ENCODE results near the gene RNPEPL1.

RNPEPL1 gene

DNA sequence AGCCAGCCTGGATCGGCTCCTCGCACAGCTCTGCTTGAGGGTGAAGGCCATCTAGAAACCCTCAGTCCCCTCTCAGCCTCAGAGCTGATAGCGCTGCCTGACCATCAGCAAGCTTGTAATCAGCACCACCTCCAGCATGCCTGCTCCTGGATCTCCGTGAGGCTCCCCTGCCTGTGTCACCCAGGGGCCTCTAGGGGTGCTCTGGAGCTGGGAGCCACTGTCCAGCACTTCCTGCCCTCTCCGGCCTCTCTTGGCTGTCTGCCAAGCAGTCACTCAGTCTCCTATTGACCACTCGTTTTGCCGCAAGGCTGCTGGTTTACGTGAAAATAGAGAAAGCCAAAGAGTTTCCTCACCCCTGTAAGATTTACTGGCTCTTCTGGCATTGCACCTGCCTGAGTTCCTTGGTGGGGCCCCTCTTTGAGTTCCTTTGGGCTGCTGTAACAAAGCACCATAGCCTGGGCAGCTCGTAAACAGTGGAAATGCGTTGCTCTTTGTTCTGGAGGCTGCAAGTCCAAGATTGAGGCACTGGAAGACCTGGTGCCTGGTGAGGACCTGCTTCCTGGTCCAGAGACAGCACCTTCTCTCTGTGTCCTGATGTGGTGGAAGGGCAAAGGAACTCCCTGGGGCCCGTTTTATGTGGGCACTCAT, 36.1 kb downstream of the RNPEPL1 start:
- Mint-ChIP-seq H3K9me3 (no peaks in the 10 kb centered on the region), H3K27me3 (ENCODE audit: low read depth) (peaks cover 4% of the 10 kb centered on the region), H3K4me1 (peaks cover 8% of the 10 kb centered on the region), H3K27ac (no peak overlapping the region), H3K36me3 (ENCODE audit: low read depth) (peaks cover 6% of the 10 kb centered on the region), H3K4me3 (no peak overlapping the region)
- TF ChIP-seq, protein P1, sequence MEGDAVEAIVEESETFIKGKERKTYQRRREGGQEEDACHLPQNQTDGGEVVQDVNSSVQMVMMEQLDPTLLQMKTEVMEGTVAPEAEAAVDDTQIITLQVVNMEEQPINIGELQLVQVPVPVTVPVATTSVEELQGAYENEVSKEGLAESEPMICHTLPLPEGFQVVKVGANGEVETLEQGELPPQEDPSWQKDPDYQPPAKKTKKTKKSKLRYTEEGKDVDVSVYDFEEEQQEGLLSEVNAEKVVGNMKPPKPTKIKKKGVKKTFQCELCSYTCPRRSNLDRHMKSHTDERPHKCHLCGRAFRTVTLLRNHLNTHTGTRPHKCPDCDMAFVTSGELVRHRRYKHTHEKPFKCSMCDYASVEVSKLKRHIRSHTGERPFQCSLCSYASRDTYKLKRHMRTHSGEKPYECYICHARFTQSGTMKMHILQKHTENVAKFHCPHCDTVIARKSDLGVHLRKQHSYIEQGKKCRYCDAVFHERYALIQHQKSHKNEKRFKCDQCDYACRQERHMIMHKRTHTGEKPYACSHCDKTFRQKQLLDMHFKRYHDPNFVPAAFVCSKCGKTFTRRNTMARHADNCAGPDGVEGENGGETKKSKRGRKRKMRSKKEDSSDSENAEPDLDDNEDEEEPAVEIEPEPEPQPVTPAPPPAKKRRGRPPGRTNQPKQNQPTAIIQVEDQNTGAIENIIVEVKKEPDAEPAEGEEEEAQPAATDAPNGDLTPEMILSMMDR (IDR thresholded peaks at IDR 0.05; ENCODE audit: unreplicated experiment in 3 of 3) = peak; percentile 44 to 68 (median 46)

DNA sequence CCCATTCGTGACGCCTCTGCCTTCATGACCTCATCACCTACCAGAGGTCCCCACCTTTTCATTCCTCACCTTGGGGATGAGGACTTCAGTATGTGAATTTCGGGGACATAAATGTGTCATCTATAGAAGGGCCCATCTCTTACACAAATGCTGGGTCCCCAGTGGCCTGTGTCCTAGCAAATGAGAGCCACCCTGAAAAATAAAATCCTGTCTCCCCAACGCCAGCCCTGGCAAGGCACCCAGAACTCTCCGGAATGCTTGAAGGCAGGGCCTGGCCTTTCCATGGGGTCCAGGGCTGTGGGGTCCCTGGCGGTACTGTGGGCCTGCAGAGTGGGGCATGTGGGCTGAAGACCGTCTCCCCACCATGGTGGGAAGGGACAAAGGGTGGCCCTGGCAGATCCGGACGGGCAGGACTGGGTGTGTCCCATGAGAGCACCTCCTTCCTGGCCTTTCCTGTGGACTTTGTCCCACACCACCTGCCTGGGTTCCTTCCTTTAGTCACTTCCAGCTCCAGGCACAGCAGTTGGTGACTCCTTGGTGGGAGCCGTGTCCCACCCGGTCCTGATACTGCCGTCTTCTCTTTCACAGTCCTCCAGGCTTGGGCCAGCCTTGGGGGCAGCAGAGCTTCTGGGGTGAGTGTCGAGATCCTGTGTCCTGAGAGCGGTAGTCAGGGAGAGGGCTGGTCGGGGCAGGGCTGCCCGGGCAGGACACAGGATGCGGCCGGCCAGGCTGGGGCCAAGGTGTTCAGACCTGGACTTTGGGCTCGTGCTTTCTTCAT, 36.8 kb downstream of the RNPEPL1 start:
- TF ChIP-seq, protein P1 (IDR thresholded peaks at IDR 0.05; ENCODE audit: unreplicated experiment in 3 of 3) = no peak
- Mint-ChIP-seq H3K4me3 (no peak overlapping the region), H3K9me3 (no peaks in the 10 kb centered on the region), H3K27ac (no peak overlapping the region), H3K4me1 (peaks cover 8% of the 10 kb centered on the region), H3K36me3 (ENCODE audit: low read depth) (peaks cover under 1% of the 10 kb centered on the region), H3K27me3 (ENCODE audit: low read depth) (peaks cover 4% of the 10 kb centered on the region)

DNA sequence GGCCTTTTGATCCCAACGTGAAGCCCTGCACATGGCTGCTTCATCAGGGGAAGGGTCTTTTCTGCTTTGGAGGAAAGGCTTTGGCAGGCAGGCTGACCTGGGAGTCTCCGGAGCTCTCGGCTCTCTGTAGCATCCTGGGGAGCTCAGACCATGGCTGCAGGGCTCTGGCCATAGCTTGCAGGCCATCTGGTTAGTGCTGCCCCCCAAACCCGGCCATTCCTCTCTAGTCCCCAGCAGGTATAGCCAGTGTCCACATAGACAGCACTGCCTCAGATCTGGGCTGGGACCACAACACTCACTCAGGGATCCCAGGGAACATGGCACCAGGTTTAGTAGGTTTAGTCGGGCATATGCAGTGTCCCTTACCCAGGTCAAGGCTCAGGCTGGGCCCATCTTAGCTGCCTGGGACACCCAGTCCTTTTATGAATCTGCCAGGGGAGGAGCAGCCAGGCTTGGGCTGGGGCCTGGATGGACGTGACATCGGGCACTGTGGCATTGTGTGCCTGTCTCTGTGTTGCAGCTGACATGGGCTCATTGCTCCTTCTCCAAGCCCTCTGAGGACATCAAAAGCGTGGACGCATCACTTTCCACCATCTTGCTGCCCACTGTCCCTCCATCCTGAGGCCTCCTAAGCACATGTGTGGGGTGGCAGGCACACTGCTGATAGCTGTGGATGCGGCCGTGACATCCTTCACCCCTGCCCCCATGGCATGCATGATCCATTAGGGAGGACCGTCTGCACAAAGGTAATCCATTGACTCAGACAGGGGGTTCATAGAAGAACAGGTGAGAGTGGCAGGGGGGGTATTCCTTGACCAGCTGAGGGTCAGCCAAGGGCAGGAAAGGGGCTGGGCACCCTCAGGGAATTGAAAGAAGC, 37.8 kb downstream of the RNPEPL1 start:
- no peak overlapping the region for H3K27ac Mint-ChIP-seq
- H3K36me3 Mint-ChIP-seq (ENCODE audit: low read depth) = peaks cover under 1% of the 10 kb centered on the region
- H3K27me3 Mint-ChIP-seq (ENCODE audit: low read depth) = peaks cover 4% of the 10 kb centered on the region
- no peak overlapping the region for H3K4me3 Mint-ChIP-seq
- peaks cover 8% of the 10 kb centered on the region for H3K4me1 Mint-ChIP-seq
- H3K9me3 Mint-ChIP-seq = no peaks in the 10 kb centered on the region
- TF ChIP-seq, protein P1 (IDR thresholded peaks at IDR 0.05; ENCODE audit: unreplicated experiment in 3 of 3) = no peak

DNA sequence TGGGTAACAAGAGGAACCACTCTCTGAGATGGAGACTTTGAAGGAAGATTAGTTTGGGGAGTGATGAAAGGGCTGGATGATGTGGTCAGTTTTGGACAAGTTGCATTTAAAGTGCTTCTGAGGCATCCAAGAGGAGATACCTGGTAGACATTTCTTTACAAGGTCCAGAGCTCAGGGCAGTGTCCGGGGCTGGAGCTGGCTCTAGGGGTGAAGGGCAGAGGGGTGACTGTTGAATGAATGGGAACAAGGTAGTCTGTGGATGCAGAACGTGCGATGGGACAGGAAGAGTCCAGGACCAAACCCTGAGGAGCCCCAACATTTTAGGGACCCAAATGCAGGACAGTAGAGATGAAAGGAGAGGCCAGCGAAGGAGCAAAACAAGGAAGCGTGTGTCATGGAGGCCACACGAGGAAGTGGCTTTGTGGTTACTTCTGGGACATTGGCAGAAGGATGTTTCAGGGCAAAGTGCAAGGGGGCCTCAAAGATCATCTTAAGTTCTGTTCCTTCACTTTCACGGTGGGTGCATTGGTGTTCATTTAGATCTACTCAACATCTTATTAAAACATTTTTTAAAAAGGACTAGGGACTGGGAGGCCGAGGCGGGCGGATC, 43.4 kb downstream of the RNPEPL1 start:
- TF ChIP-seq, protein P1 (IDR thresholded peaks at IDR 0.05; ENCODE audit: unreplicated experiment in 3 of 3) = no peak
- Mint-ChIP-seq H3K4me1 (peaks cover 18% of the 10 kb centered on the region), H3K9me3 (peaks cover 2% of the 10 kb centered on the region), H3K27ac (no peak overlapping the region), H3K27me3 (ENCODE audit: low read depth) (peaks cover 4% of the 10 kb centered on the region), H3K36me3 (ENCODE audit: low read depth) (peaks cover 10% of the 10 kb centered on the region), H3K4me3 (no peak overlapping the region)

DNA sequence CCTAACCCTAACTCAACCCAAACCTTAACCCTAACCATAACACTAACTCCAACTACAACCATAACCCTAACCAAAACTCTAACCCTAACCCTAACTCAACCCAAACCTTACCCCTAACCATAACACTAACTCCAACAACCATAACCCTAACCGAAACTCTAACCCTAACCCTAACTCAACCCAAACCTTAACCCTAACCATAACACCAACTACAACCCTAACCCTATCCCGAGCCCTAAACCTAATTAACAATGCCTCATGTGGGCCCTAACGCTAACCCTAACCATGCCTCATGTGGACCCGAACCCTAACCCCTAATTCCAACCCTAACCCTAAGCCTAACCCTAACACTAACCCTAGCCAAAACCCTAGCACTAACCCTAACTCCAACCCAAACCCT, 45.5 kb downstream of the RNPEPL1 start:
- H3K4me3 Mint-ChIP-seq = no peak overlapping the region
- H3K4me1 Mint-ChIP-seq = peaks cover 18% of the 10 kb centered on the region
- peaks cover 10% of the 10 kb centered on the region for H3K9me3 Mint-ChIP-seq
- H3K27me3 Mint-ChIP-seq (ENCODE audit: low read depth) = no peaks in the 10 kb centered on the region
- TF ChIP-seq, protein P1 (IDR thresholded peaks at IDR 0.05; ENCODE audit: unreplicated experiment in 3 of 3) = no peak
- peaks cover 23% of the 10 kb centered on the region for H3K36me3 Mint-ChIP-seq (ENCODE audit: low read depth)
- no peak overlapping the region for H3K27ac Mint-ChIP-seq
